ENCODE data around the gene UMOD.

The UMOD gene

DNA sequence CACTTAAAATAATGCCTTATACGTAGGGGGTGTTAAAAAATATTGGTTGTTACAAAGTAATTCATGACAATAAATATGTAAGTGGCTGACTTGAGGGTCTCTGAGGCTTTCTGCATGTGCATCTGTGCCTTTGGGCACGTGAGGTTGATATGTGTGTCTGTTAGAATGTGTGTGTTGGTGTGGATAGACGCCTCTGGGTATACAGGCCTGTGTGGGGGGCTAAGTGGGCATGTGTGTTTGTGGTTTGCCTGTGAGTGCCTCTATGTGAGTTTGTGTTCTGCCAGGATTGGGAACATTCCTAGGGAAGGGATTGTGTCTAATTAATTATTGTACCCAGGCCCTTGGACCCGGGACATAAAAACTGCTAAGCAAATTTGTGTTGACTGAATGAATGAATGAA, 44.2 kb downstream of the UMOD start:
- H3K4me2 ChIP-seq (ENCODE audit: low read length): no peak overlapping the region
- H3K36me3 ChIP-seq (ENCODE audit: control insufficient read depth, low read length): no peaks in the 10 kb centered on the region
- no peaks in the 10 kb centered on the region for H3K4me1 ChIP-seq (ENCODE audit: control insufficient read depth, low read length)
- H3K9me3 ChIP-seq (ENCODE audit: control insufficient read depth, insufficient read depth, low read length): no peaks in the 10 kb centered on the region
- H3K9me2 ChIP-seq (replicated peaks; ENCODE audit: control insufficient read depth, low read length): no peaks in the 10 kb centered on the region
- H3K79me2 ChIP-seq (ENCODE audit: control insufficient read depth, low read length): no peaks in the 10 kb centered on the region
- no peaks in the 10 kb centered on the region for H3F3A ChIP-seq (ENCODE audit: control insufficient read depth, insufficient read depth)
- no peaks in the 10 kb centered on the region for H3K27me3 ChIP-seq (ENCODE audit: control insufficient read depth, low read length)
- TF ChIP-seq, protein P1, sequence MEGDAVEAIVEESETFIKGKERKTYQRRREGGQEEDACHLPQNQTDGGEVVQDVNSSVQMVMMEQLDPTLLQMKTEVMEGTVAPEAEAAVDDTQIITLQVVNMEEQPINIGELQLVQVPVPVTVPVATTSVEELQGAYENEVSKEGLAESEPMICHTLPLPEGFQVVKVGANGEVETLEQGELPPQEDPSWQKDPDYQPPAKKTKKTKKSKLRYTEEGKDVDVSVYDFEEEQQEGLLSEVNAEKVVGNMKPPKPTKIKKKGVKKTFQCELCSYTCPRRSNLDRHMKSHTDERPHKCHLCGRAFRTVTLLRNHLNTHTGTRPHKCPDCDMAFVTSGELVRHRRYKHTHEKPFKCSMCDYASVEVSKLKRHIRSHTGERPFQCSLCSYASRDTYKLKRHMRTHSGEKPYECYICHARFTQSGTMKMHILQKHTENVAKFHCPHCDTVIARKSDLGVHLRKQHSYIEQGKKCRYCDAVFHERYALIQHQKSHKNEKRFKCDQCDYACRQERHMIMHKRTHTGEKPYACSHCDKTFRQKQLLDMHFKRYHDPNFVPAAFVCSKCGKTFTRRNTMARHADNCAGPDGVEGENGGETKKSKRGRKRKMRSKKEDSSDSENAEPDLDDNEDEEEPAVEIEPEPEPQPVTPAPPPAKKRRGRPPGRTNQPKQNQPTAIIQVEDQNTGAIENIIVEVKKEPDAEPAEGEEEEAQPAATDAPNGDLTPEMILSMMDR (IDR thresholded peaks at IDR 0.05; ENCODE audit: low read depth, low read length, poor library complexity, severe bottlenecking): no peak
- TF ChIP-seq EZH2phosphoT487 (IDR thresholded peaks at IDR 0.05; ENCODE audit: borderline replicate concordance, low read length): no peak
- H3K27ac ChIP-seq (ENCODE audit: low read depth, low read length): no peak overlapping the region
- H4K20me1 ChIP-seq (ENCODE audit: control insufficient read depth, insufficient read depth, low read depth, low read length): no peaks in the 10 kb centered on the region
- H3K4me3 ChIP-seq (ENCODE audit: low read length): no peak overlapping the region

DNA sequence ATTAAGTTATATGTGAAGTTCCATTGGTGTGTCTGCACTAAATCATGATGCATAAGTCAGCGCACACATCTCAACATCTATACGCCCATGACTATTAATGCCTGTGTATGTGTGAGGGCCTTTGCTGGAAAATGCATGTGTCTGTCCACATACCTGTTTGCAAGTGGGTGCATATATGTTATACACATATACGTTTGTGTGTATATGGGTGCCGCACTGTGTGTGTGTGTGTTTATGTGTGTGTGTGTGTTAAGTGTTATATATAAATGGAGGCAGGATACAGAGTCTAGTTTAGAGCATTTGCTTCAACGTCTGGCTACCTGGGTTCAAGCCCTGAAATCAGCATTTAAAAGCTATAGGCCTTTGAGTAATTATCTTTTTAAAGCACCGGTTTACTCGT, 44.7 kb downstream of the UMOD start:
- Histone ChIP-seq H3K4me1 (ENCODE audit: control insufficient read depth, low read length) (no peaks in the 10 kb centered on the region), H3K9me2 (replicated peaks; ENCODE audit: control insufficient read depth, low read length) (no peaks in the 10 kb centered on the region), H3K36me3 (ENCODE audit: control insufficient read depth, low read length) (no peaks in the 10 kb centered on the region), H3K27ac (ENCODE audit: low read depth, low read length) (no peak overlapping the region), H3K4me3 (ENCODE audit: low read length) (no peak overlapping the region), H3K79me2 (ENCODE audit: control insufficient read depth, low read length) (no peaks in the 10 kb centered on the region), H3F3A (ENCODE audit: control insufficient read depth, insufficient read depth) (no peaks in the 10 kb centered on the region), H3K9me3 (ENCODE audit: control insufficient read depth, insufficient read depth, low read length) (no peaks in the 10 kb centered on the region), H4K20me1 (ENCODE audit: control insufficient read depth, insufficient read depth, low read depth, low read length) (no peaks in the 10 kb centered on the region), H3K4me2 (ENCODE audit: low read length) (no peak overlapping the region), H3K27me3 (ENCODE audit: control insufficient read depth, low read length) (no peaks in the 10 kb centered on the region)
- no peak for TF ChIP-seq EZH2phosphoT487 (IDR thresholded peaks at IDR 0.05; ENCODE audit: borderline replicate concordance, low read length)
- TF ChIP-seq, protein P1 (IDR thresholded peaks at IDR 0.05; ENCODE audit: low read depth, low read length, poor library complexity, severe bottlenecking): no peak

DNA sequence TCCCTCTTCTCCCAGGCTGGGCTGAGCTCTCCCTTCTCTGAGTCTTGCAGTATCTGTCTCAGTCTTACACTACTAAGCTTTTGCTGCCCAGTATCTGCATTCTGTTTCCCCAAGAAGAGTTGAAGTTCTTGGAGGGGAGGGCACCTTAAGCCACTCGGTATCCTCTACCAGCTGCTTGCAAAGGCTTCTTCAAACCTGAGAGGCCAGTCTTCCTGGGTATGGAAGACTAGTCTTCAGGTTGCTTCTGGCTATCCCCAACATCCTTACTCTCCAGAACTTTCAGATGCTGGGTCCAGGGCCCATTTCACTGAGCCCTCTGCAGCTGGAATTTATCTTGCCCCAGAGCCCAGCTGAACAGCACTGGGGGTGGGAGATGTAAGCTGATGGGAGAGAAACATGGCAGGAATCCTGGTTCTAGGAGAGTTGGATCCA, 45.3 kb downstream of the UMOD start:
- Histone ChIP-seq H3K27ac (ENCODE audit: low read depth, low read length) (no peak overlapping the region), H3K4me1 (ENCODE audit: control insufficient read depth, low read length) (no peaks in the 10 kb centered on the region), H4K20me1 (ENCODE audit: control insufficient read depth, insufficient read depth, low read depth, low read length) (no peaks in the 10 kb centered on the region), H3K79me2 (ENCODE audit: control insufficient read depth, low read length) (no peaks in the 10 kb centered on the region), H3K4me3 (ENCODE audit: low read length) (no peak overlapping the region), H3K27me3 (ENCODE audit: control insufficient read depth, low read length) (no peaks in the 10 kb centered on the region), H3K9me2 (replicated peaks; ENCODE audit: control insufficient read depth, low read length) (no peaks in the 10 kb centered on the region), H3F3A (ENCODE audit: control insufficient read depth, insufficient read depth) (no peaks in the 10 kb centered on the region), H3K36me3 (ENCODE audit: control insufficient read depth, low read length) (no peaks in the 10 kb centered on the region), H3K4me2 (ENCODE audit: low read length) (no peak overlapping the region), H3K9me3 (ENCODE audit: control insufficient read depth, insufficient read depth, low read length) (no peaks in the 10 kb centered on the region)
- TF ChIP-seq EZH2phosphoT487 (IDR thresholded peaks at IDR 0.05; ENCODE audit: borderline replicate concordance, low read length): no peak
- TF ChIP-seq, protein P1 (IDR thresholded peaks at IDR 0.05; ENCODE audit: low read depth, low read length, poor library complexity, severe bottlenecking): no peak

DNA sequence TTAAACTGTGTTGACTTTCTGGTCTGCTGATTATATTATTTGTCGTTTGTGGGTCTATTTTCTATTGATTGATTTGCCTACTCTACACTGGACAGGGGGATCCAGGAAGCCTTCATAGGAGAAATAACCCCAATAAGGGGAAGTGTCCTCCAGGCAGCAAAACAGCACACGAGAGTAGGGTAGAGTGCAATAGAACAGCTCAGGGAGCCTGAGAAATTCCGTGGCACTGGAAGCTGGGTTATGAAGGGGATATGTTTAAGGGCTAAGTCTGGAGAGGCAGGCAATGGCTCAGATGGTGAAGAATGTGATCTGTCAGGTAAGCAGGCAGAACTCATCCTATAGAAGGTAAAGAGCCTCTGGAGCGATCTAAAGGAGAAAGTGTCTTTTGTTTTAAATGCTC, 46.1 kb downstream of the UMOD start:
- Histone ChIP-seq H3K9me2 (replicated peaks; ENCODE audit: control insufficient read depth, low read length) (no peaks in the 10 kb centered on the region), H3K9me3 (ENCODE audit: control insufficient read depth, insufficient read depth, low read length) (no peaks in the 10 kb centered on the region), H4K20me1 (ENCODE audit: control insufficient read depth, insufficient read depth, low read depth, low read length) (no peaks in the 10 kb centered on the region), H3K4me2 (ENCODE audit: low read length) (no peak overlapping the region), H3F3A (ENCODE audit: control insufficient read depth, insufficient read depth) (no peaks in the 10 kb centered on the region), H3K79me2 (ENCODE audit: control insufficient read depth, low read length) (no peaks in the 10 kb centered on the region), H3K27me3 (ENCODE audit: control insufficient read depth, low read length) (no peaks in the 10 kb centered on the region), H3K4me3 (ENCODE audit: low read length) (no peak overlapping the region), H3K36me3 (ENCODE audit: control insufficient read depth, low read length) (no peaks in the 10 kb centered on the region), H3K27ac (ENCODE audit: low read depth, low read length) (no peak overlapping the region), H3K4me1 (ENCODE audit: control insufficient read depth, low read length) (no peaks in the 10 kb centered on the region)
- TF ChIP-seq, protein P1 (IDR thresholded peaks at IDR 0.05; ENCODE audit: low read depth, low read length, poor library complexity, severe bottlenecking): no peak
- TF ChIP-seq EZH2phosphoT487 (IDR thresholded peaks at IDR 0.05; ENCODE audit: borderline replicate concordance, low read length): no peak

Data from DOHH2 (cell line).